ENCODE data around the gene TSACC.

TSACC gene

GRCh38 chr1:156359249-156359648 is 20.9 kb downstream of the TSACC start:
- DNase-seq (ENCODE audit: low read depth in 2 of 2) = no peak
- no peak for TF ChIP-seq CTCF (IDR thresholded peaks at IDR 0.05; ENCODE audit: low read depth, low read length)
- H3K4me3 ChIP-seq (replicated peaks in 1 of 2; ENCODE audit: low read depth in 2 of 2, low read length in 2 of 2) = no peak overlapping the region

- H3K4me3 ChIP-seq (replicated peaks in 1 of 2; ENCODE audit: low read depth in 2 of 2, low read length in 2 of 2) = no peak overlapping the region
- TF ChIP-seq CTCF (IDR thresholded peaks at IDR 0.05; ENCODE audit: low read depth, low read length) = peak; percentile 60
- peak; percentile 38 to 60 for DNase-seq (ENCODE audit: low read depth in 2 of 2)
These were observed 21.6 kb downstream of the TSACC start for GRCh38 chr1:156359973-156360372.

- DNase-seq (ENCODE audit: low read depth in 2 of 2) = no peak
These were observed 22.2 kb downstream of the TSACC start for GRCh38 chr1:156360534-156360933.

GRCh38 chr1:156365754-156366153 is 27.4 kb downstream of the TSACC start:
- no peak for DNase-seq (ENCODE audit: low read depth in 2 of 2)
- TF ChIP-seq CTCF (IDR thresholded peaks at IDR 0.05; ENCODE audit: low read depth, low read length) = no peak
- H3K4me3 ChIP-seq (replicated peaks in 1 of 2; ENCODE audit: low read depth in 2 of 2, low read length in 2 of 2) = no peak overlapping the region

More at GRCh38 chr1:156360534-156360933, 22.2 kb downstream of the TSACC start:
- no peak for TF ChIP-seq CTCF (IDR thresholded peaks at IDR 0.05; ENCODE audit: low read depth, low read length)
- H3K4me3 ChIP-seq (replicated peaks in 1 of 2; ENCODE audit: low read depth in 2 of 2, low read length in 2 of 2) = no peak overlapping the region

GRCh38 chr1:156366378-156367166 is 28.2 kb downstream of the TSACC start:
- no peak for TF ChIP-seq CTCF (IDR thresholded peaks at IDR 0.05; ENCODE audit: low read depth, low read length)
- DNase-seq (ENCODE audit: low read depth in 2 of 2) = no peak
- H3K4me3 ChIP-seq (replicated peaks in 1 of 2; ENCODE audit: low read depth in 2 of 2, low read length in 2 of 2) = no peak overlapping the region

GRCh38 chr1:156367383-156368156 is 29.2 kb downstream of the TSACC start:
- H3K4me3 ChIP-seq (replicated peaks in 1 of 2; ENCODE audit: low read depth in 2 of 2, low read length in 2 of 2) = no peak overlapping the region
- DNase-seq (ENCODE audit: low read depth in 2 of 2) = no peak
- no peak for TF ChIP-seq CTCF (IDR thresholded peaks at IDR 0.05; ENCODE audit: low read depth, low read length)

Measured in cardiac fibroblast (primary cell).